H54 (cell line): Measurements from ENCODE around the gene SHCBP1L.
"Not testable (repeated sequence)": the region's sequence is repeated elsewhere in the genome, so short reads cannot be mapped to it uniquely, and the experiment has no call there.

Experiments
- DNase-seq: peaks from one replicate; pipeline ENCODE4 v3.0.0; 2011; ENCODE audit warnings: low spot score, mixed read lengths; ENCODE audit not compliant: insufficient read length
- FAIRE-seq: peaks from 3 replicates; lab custom pipeline; 2011; peaks lifted over from hg19 to GRCh38; lab: Jason Lieb, UNC
- POLR2A ChIP-seq: IDR thresholded peaks from 2 replicates; pipeline ENCODE4 v1.6.1; 2011; ENCODE audit warnings: low read depth, mild to moderate bottlenecking, low read length

Gene SHCBP1L

DNA sequence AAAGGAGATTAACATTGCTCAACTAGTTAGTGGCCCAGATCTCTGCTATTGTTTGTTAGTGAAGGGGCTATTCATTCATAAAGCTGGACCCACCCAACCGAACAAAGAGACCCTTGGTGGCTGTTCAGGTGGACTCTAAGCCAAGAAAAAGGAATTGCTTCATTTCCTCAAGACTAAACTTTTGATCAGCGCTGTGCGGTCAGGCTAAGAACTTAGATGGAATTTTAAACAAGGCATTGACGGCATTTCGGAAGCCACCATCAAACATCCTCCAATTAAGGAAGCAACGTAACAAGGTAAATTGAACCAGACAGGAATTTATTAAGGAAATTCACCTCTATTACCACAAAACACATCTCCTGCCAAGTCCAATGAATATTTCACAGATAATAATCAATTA, 19.9 kb upstream of the SHCBP1L start:
- DNase-seq (no peak), FAIRE-seq (no peak)
- no peak for TF ChIP-seq POLR2A

DNA sequence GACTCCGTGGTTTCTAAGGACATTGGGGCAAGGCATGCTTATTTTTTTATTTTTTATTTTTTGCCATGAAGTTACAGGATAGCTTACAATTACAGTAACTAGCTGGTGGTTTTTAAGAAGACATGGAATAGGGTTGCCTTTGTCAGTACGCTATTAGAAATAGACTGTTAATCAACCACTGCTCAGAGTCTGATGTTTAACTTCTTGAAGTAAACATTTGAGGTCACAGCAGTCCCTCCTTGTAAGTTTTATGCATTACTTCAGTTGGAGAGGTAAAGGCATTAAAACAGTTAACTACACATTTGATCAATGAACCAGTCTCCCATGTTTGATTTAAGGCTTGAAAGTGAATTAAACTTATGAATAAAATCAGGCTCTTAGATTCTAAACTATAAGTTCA, 19.3 kb upstream of the SHCBP1L start:
- no peak for TF ChIP-seq POLR2A
- FAIRE-seq: no peak

DNA sequence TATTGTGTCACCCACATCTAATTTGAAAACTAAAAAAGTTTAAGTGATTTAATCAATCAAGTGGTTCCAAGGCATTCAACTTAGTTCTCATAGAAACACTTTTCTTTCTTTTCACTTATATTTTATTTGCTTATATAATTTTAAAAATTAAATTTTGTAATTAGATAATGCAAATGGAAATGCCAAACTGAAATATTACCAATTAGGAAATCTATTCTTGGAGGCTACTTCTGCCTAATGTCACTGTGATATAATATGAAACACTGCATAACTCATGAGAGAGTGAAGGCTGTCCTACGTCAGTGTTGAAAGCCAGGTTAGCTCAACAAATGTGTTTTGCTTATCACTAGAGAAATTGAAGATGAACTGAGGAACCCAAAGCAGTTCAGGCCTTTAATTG, 18.3 kb upstream of the SHCBP1L start:
- FAIRE-seq: no peak
- TF ChIP-seq POLR2A: no peak
- no peak for DNase-seq

More for the DNA sequence above, 19.3 kb upstream of the SHCBP1L start:
- DNase-seq: no peak

DNA sequence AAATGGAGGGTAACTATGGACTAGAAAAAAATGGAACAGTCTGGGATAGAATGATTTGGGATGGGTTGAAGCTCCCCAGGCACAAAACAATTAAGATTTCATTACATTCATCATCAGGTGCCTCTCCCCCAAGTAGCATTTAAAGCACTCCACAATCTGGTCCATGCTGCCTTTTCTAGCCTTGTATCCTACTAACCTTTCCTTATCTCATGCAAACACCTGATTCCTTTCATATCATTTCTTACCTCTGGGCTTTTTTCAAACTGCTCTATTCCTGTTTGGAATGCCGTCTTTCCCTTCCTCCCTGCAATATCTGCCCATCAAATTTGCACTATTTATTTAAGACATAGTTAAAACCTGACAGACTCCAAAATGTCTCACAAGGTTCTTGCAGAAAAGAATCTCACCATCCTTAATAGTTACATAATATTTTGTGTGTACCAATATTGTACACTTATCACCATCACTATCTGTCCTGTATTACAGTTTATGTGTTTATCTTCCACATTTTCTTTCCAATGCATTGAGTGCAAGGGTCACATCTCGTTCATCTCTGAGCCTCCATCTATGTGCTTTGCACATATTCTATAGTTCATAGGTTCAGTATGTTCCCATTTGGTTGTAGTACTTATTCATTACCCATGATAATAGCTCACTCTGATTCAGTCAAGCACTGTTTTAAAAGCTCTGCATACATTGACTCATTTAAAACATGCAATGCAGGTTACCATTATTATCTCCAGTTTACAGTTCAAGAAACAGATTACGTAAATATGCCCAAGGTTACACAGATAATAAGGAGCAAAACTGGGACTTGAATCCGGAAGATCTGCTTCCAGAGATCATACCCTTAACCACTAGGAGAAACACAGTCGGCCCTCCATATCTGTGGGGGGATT, 16.1 kb upstream of the SHCBP1L start:
- DNase-seq (no peak), FAIRE-seq (no peak)
- no peak for TF ChIP-seq POLR2A

DNA sequence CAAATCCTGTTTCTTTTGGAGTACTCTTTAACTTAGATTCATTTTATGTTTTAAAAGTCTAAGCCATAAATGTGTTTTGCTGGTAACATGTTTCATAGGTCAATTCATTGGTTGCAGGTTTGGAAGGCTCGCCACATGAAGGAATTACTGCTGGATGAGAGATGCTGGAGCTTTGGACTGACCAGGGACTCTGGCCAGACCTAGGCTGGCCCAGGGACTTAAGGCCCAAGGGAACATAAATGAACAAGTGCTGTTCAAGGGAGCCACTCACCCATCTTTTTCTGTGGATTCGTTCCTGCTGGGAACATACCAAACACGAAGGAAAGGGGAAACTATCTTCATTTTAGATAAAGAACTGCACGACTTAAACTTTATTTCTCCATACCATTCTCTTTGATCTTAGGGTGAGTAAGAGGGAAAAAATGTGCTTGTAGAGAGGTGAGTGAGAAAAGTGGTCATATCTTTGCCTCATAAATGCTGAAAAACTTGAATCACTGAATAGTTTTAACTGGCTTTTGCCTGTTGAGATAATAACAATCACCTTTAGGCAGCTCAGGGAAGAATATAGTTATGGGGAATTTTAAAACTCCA, 15.3 kb upstream of the SHCBP1L start:
- no peak for TF ChIP-seq POLR2A
- DNase-seq (no peak), FAIRE-seq (no peak)

DNA sequence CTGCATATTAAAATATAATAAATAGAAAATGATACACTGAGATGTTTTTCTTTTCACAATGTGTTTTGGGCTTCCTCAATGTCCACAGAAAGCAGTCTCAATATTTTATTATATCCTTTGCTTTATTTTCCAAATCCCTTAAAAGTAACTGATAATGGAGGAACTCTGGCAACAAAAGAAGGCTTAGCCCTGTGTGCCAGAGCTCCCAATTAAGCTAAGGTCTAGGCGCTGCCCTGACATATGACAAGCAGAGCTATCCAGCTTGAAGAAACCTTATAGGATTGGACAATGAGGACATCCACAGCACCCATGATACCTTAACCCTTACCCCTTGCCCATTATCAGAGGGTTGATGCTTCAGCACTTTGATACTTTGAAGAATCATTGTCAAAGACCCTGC, 12.9 kb upstream of the SHCBP1L start:
- TF ChIP-seq POLR2A: no peak
- no peak for FAIRE-seq
- DNase-seq: no peak

DNA sequence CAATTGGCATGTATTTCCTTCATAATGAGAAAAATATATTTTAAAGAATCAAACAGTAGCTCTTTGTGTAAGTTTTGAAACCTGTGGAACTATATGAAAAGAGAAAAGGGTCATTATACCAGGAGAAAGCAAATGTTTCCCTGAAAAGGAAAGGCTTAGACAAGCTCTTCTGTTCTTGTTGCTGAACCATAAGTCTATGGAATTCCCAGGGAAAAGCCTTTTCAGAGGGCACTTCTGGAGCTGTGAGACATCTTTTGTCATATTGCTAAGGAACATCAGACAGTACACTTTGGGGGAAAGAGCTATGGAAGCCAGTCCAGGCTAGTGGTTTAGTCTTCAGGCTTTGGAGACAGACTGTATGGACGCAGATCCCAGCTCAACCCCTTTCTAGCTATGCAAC, 12.1 kb upstream of the SHCBP1L start:
- no peak for FAIRE-seq
- TF ChIP-seq POLR2A: no peak
- DNase-seq: no peak

DNA sequence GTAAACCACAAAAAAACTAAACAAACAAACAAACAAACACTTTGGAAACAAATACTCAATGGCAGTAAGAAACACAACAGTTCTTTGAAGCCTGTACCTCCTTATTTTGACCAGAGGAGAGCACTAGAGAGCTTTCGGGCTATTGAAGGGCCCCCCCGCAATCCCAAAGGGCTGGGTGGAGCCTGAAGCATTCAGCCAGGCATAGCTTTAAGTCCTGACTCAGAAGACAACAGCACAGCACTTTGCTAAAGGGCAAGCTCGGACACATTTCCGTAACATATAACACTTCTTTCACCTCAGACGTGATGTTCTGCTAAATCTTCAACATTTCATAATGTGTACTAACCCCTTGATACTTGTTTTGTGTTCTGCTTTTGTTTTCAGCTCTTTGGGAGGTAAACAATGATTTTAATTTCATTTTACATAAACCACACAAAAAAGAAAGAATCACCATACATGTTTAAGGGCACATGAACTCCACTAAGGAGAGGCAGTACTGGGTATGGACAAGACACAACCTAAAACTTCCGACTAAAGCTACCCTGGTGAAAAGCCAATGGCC, 9.7 kb upstream of the SHCBP1L start:
- FAIRE-seq (peak; percentile 89), DNase-seq (peak; percentile 57)
- TF ChIP-seq POLR2A: peak; percentile 19; the same call in 1 of the 2 replicates

DNA sequence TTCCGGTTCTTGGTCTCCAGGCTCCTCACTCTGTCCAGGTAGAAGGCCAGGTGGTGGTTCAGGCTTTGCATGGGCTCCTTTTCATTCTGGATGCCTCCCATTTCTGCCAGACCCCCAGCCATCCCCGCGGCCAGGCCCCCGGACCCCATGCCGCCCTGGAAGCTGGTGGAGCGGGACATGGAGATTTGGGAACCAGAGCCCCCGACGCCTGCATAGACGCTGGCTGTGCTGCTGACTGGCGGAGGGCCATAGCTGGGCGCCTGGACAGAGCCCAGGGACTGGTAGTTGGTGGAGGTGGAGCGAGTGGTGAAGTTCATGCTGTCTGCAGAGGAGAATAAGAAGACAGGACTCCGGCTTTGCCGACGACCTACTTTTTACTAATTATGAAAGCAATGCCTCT, 7.1 kb upstream of the SHCBP1L start:
- no peak for TF ChIP-seq POLR2A
- FAIRE-seq (no peak), DNase-seq (no peak)

DNA sequence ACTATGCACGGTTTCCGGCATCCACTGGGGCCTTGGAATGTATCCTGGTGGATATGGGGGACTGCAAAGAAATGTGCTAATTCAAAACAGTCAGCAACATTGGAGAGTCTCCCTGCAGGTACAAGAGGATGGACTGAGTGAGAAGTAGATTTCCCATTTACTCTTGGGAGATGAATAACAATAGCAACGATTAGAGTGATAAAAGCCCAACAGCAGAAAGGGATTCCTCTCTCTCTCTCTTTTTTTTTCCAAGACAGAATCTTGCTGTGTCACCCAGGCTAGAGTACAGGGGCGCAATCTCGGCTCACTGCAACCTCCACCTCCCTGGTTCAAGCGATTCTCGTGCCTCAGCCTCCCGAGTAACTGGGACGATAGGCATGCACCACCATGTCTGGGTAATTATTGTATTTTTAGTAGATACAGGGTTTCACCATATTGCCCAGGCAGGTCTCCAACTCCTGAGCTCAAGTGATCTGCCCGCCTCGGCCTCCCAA, 5.0 kb upstream of the SHCBP1L start:
- FAIRE-seq (no peak), DNase-seq (no peak)
- no peak for TF ChIP-seq POLR2A

DNA sequence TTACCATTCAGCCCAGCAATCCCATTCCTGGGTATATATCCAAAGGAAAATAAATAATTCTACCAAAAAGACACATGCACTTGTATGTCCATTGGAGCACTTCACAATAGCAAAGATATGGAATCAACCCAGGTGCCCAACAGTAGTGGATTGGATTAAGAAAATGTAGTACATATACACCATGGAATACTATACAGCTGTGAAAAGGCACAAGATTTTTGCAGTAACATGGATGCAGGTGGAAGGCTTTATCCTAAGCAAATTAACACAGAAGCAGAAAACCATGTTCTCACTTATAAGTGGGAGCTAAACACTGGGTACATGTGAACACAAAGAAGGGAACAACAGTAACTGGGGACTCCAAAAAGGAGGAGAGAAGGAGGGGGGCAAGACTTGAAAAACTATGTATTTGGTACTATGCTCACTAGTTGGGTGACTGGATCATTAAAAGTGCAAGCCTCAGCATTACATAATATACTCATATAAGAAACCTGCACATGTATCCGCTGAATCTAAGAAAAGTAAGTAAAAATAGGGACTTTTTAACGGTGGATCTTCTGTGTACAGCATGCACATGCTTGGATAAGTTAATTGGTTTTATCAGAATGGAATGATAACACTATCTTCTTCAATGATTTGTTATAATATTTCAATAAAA, 3.9 kb upstream of the SHCBP1L start:
- no peak for TF ChIP-seq POLR2A
- FAIRE-seq (no peak), DNase-seq (no peak)

DNA sequence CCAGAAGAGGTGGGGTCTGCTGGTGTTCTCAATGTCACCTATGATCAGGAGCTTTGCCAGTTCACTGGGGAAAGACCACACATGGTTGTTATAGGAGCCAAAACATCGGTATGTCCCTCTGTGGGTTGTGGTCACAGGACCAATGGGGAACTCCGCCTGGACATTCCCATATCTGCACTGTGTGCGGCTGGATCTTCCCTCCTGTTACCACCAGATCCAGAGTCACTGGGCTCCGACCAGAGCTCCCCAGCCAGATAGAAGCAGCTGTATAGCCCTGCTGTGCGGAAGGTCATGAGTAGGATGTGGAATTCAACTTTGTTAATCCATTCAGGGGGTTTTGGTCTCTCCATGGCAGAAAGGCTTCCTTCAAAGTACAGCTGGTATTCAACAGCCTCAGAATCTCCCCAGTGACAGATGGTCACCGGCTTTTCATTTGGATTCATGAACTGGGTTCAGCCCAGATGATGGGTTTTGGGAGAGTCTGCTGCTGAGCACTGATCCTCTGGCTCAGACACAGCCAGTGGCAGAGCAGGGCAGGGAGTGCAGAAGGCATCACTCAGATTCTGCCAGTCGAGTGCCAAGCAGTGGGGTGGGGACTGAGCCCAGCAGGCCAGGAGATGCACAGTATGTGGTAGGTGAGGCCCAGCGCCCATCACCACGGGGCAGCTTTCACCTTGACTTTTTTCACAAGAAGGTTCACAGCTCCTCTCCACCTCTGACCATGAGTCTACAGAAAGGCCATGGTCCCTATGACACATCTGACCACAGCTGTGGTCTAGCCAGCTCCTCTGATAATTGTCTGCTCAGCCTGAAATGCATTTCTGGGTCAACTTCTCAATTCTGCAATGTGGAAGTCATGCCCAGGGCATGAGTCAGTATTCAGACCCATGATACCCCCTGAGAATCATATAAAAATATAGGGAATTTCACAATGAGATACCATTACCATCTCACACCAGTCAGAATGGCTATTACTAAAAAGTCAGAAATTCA, 2.9 kb upstream of the SHCBP1L start:
- peak; percentile 89 for DNase-seq
- no peak for TF ChIP-seq POLR2A
- FAIRE-seq: peak; percentile 97

DNA sequence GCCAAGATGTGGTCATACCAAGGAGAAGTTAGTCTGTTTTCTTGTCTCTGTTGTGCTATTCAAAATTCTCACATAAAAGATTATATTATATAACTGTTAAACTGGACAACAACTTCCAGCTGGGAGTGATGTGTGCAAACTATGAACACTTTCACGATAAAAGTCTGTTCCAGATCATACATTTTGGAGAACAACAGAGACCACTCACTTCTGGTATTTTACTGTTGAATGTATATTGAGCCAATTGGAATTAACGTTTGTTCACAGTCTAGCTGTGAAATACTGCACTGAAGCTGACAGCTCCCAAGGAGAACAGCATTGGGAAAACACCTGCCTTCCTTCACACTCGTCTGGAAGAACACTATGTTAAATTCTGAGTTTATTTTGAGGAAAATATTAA, 860 bp upstream of the SHCBP1L start:
- DNase-seq: no peak
- no peak for FAIRE-seq
- no peak for TF ChIP-seq POLR2A

DNA sequence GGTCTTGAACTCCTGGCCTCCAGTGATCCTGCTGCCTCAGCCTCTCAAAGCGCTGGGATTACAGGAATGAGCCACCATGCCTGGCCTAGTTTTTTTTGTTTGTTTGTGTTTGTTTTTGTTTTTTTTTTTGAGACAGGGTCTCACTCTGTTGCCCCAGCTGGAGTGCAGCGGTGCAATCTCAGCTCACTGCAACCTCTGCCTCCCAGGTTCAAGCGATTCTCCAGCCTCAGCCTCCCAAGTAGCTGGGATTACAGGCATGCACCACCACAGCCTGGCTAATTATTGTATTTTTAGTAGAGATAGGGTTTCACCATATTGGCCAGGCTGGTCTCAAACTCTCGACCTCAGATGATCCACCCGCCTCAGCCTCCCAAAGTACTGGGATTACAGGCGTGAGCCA, 9.6 kb downstream of the SHCBP1L start:
- DNase-seq, FAIRE-seq: not testable (repeated sequence)

DNA sequence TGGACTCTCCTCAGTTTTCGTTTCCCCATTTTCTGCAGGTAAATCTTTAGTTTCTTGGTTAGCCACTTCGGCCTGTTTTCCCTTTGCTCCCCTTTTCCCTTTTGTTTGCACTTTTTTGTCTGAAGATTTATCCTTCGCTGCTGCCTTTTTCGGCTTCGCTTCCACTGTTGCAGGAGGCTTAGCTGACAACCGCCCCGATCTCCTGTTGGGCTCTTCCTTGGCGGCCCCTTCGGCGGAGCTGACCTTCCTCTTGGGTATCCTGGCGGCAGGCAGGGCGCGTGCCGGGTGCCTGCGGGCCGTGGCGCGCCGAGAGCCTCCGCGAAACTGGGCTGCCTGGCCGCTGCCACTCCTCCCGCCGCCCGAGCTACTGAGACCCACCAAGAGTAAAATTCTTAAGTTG, 10.8 kb downstream of the SHCBP1L start:
- not testable (repeated sequence) for FAIRE-seq

More for the DNA sequence above, 10.8 kb downstream of the SHCBP1L start:
- not testable (repeated sequence) for DNase-seq
